NCI-H1436 (cell line): Measurements from ENCODE around the gene MBOAT1.

ENCODE experiments used
- DNase-seq: peaks from one replicate; lab custom pipeline; 2025; lab: John Stamatoyannopoulos, UW

MBOAT1 gene

GRCh38 chr6:20099156-20099555, 113.1 kb downstream of the MBOAT1 start:
- no peak for DNase-seq

- DNase-seq = no peak
These were observed 113.9 kb downstream of the MBOAT1 start for GRCh38 chr6:20098267-20098876.

- DNase-seq = no peak
These were observed 115.7 kb downstream of the MBOAT1 start for GRCh38 chr6:20096536-20096935.

- DNase-seq = no peak
These were observed 116.8 kb downstream of the MBOAT1 start for GRCh38 chr6:20095436-20095835.

- peak; percentile 31 for DNase-seq
These were observed 120.2 kb downstream of the MBOAT1 start for GRCh38 chr6:20092071-20092566.

GRCh38 chr6:20086992-20087391, 125.3 kb downstream of the MBOAT1 start:
- DNase-seq = no peak

- DNase-seq = no peak
These were observed 126.5 kb downstream of the MBOAT1 start for GRCh38 chr6:20085817-20086216.

GRCh38 chr6:20084411-20084810, 127.9 kb downstream of the MBOAT1 start:
- DNase-seq = no peak

- DNase-seq = no peak
These were observed 140.3 kb downstream of the MBOAT1 start for GRCh38 chr6:20071998-20072397.

GRCh38 chr6:20070047-20070446, 142.2 kb downstream of the MBOAT1 start:
- no peak for DNase-seq

- no peak for DNase-seq
These were observed 143.2 kb downstream of the MBOAT1 start for GRCh38 chr6:20069021-20069522.

GRCh38 chr6:20068421-20068988, 143.8 kb downstream of the MBOAT1 start:
- no peak for DNase-seq

- DNase-seq = no peak
These were observed 150.3 kb downstream of the MBOAT1 start for GRCh38 chr6:20061952-20062351.

GRCh38 chr6:20060252-20060651, 152.0 kb downstream of the MBOAT1 start:
- DNase-seq = no peak

GRCh38 chr6:20058912-20059311, 153.4 kb downstream of the MBOAT1 start:
- DNase-seq = no peak

GRCh38 chr6:20058121-20058905, 154.0 kb downstream of the MBOAT1 start:
- DNase-seq = peak; percentile 33

- DNase-seq = peak; percentile 72
These were observed 155.8 kb downstream of the MBOAT1 start for GRCh38 chr6:20056350-20056992.

GRCh38 chr6:20055916-20056315, 156.4 kb downstream of the MBOAT1 start:
- no peak for DNase-seq
